Central memory CD8-positive, alpha-beta T cell (primary cell): Measurements from ENCODE around the gene BAIAP2L2.

Experiments
- ATAC-seq: fragments of 150-1000 bp; cut with Tn5 transposase; replicated peaks from 2 replicates; pipeline ENCODE4 v1.10.0; 2022; ENCODE audit warnings: mild to moderate bottlenecking, moderate FRiP score, moderate number of reproducible peaks; ENCODE audit not compliant: poor library complexity, severe bottlenecking; ENCODE audit errors: extremely low read depth
- DNase-seq, 2 donors: peaks; one replicate each; pipeline ENCODE4 v3.0.0; 2021; ENCODE audit warnings: low spot score in 2 of 2
- H3K27ac Mint-ChIP-seq: one replicate; pipeline ENCODE4 v1.8.0; 2022; ENCODE audit warnings: low read depth, mild to moderate bottlenecking, moderate library complexity, mixed read lengths
- H3K27me3 Mint-ChIP-seq: one replicate; pipeline ENCODE4 v1.8.0; 2022; ENCODE audit warnings: mixed read lengths
- H3K36me3 Mint-ChIP-seq: one replicate; pipeline ENCODE4 v1.8.0; 2022; ENCODE audit warnings: mild to moderate bottlenecking, moderate library complexity, mixed read lengths; ENCODE audit not compliant: insufficient read depth
- H3K4me1 Mint-ChIP-seq: one replicate; pipeline ENCODE4 v1.8.0; 2022; ENCODE audit warnings: mixed read lengths
- H3K4me3 Mint-ChIP-seq: one replicate; pipeline ENCODE4 v1.8.0; 2022; ENCODE audit warnings: mild to moderate bottlenecking, moderate library complexity, mixed read lengths
- H3K9me3 Mint-ChIP-seq: one replicate; pipeline ENCODE4 v1.8.0; 2022; ENCODE audit warnings: mixed read lengths

Gene BAIAP2L2

DNA sequence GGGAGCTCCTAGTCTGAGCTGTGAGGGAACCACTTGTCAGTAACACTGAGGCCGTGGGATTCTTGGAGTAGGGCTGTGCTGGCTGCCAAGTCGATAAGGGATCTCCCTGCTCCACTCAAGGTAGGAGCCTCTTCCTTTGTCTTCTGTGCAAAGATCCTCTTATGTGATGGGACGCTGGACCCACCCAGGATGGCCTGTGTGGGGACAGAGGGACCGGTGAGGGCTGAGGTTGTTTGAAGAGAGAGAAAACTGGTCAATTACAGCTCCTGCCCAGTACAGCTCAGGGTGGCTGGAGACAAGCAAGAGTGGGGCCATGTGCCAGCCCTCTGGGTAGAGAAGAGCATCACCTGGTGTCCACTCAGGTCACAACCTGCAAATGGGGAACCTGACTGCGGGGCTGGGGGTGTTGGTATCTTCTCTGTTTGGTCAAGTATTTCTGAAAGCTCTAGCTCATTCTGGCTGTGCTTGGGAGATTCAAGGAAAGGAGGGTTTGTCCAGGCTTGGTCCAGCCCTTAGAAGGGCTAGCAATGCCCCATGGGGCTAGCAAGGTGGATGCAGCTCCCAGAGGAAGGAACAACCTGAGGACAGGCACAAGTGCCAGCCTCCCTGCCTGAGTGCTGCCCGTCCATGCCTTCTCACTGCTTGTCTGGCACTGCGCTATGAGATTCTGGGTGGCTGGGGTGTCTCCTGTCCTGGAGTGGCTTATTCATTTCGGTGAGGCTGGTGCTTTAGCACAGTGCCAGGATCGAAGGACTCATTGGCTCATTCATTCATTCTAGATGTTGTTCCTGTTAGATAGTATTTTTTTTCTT is 27.6 kb upstream of the BAIAP2L2 start:
- H3K36me3 Mint-ChIP-seq = peaks cover 27% of the 10 kb centered on the region
- no peak for DNase-seq
- H3K4me1 Mint-ChIP-seq = peaks cover 8% of the 10 kb centered on the region
- ATAC-seq = no peak
- no peak overlapping the region for H3K27ac Mint-ChIP-seq
- no peaks in the 10 kb centered on the region for H3K27me3 Mint-ChIP-seq
- no peaks in the 10 kb centered on the region for H3K9me3 Mint-ChIP-seq
- no peak overlapping the region for H3K4me3 Mint-ChIP-seq

GRCh38 chr22:38136607-38137006 is 26.1 kb upstream of the BAIAP2L2 start:
- no peak overlapping the region for H3K27ac Mint-ChIP-seq
- no peaks in the 10 kb centered on the region for H3K4me1 Mint-ChIP-seq
- H3K36me3 Mint-ChIP-seq = peaks cover 27% of the 10 kb centered on the region
- no peak for ATAC-seq
- no peak overlapping the region for H3K4me3 Mint-ChIP-seq
- no peaks in the 10 kb centered on the region for H3K9me3 Mint-ChIP-seq
- no peaks in the 10 kb centered on the region for H3K27me3 Mint-ChIP-seq
- no peak for DNase-seq

- DNase-seq (no peak), ATAC-seq (no peak)
- Mint-ChIP-seq H3K36me3 (peaks cover 25% of the 10 kb centered on the region), H3K9me3 (no peaks in the 10 kb centered on the region), H3K4me1 (no peaks in the 10 kb centered on the region), H3K4me3 (no peak overlapping the region), H3K27ac (no peak overlapping the region), H3K27me3 (no peaks in the 10 kb centered on the region)
Observed at GRCh38 chr22:38135133-38135706, 24.7 kb upstream of the BAIAP2L2 start.

DNA sequence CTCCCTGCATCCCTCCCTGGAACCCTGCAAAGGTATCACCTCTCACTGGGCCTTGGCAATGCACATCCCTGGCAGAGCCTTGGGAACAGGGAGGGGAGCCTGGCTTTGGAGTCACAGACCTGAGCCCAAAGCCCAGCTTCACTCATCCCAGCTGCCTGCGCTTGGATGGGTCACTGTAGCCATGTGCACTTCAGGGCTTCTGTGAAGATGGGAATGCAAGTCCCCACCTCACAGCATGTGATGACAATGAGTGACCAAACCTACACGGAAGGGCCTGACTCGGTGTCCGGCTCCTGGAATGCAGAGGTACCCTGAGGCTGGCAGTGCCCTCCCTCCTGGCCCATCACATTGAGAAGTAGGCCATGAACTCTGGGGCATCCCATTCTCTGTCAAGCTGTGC is 22.8 kb upstream of the BAIAP2L2 start:
- ATAC-seq = no peak
- Mint-ChIP-seq H3K27me3 (no peaks in the 10 kb centered on the region), H3K36me3 (peaks cover 20% of the 10 kb centered on the region), H3K27ac (no peak overlapping the region), H3K9me3 (no peaks in the 10 kb centered on the region), H3K4me3 (no peak overlapping the region), H3K4me1 (no peaks in the 10 kb centered on the region)
- DNase-seq = no peak

DNA sequence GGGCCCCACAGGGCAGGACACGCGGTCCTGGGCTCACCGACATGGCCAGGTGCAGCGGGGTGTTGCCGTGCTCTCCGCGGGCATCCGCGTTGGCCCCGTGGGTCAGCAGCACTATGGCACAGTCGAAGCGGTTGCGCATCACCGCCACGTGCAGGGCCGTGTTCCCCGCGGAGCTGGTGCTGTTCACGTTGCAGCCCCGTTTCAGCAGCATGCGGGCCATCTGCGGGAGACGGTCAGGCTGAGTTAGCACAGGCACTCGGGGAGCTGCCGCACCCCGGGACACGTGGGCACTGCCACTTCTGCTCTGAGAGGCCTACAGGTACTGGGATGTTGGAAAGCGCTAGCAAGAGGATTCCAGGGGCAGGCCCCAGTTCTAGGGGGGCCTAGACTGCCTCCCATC is 22.3 kb upstream of the BAIAP2L2 start:
- Mint-ChIP-seq H3K27ac (no peak overlapping the region), H3K36me3 (peaks cover 20% of the 10 kb centered on the region), H3K9me3 (no peaks in the 10 kb centered on the region)

GRCh38 chr22:38132136-38132535 is 21.7 kb upstream of the BAIAP2L2 start:
- no peak overlapping the region for H3K27ac Mint-ChIP-seq
- H3K9me3 Mint-ChIP-seq = no peaks in the 10 kb centered on the region
- DNase-seq (no peak), ATAC-seq (no peak)
- no peak overlapping the region for H3K4me3 Mint-ChIP-seq
- H3K27me3 Mint-ChIP-seq = no peaks in the 10 kb centered on the region
- no peaks in the 10 kb centered on the region for H3K4me1 Mint-ChIP-seq
- peaks cover 18% of the 10 kb centered on the region for H3K36me3 Mint-ChIP-seq

More for the DNA sequence above, 22.3 kb upstream of the BAIAP2L2 start:
- H3K4me1 Mint-ChIP-seq = no peaks in the 10 kb centered on the region
- DNase-seq (no peak), ATAC-seq (no peak)
- no peak overlapping the region for H3K4me3 Mint-ChIP-seq
- no peaks in the 10 kb centered on the region for H3K27me3 Mint-ChIP-seq

- ATAC-seq (no peak), DNase-seq (no peak)
- Mint-ChIP-seq H3K27ac (no peak overlapping the region), H3K36me3 (peaks cover 16% of the 10 kb centered on the region), H3K27me3 (no peaks in the 10 kb centered on the region), H3K4me1 (no peaks in the 10 kb centered on the region), H3K9me3 (no peaks in the 10 kb centered on the region), H3K4me3 (no peak overlapping the region)
Observed at GRCh38 chr22:38131399-38131798, 20.9 kb upstream of the BAIAP2L2 start.

DNA sequence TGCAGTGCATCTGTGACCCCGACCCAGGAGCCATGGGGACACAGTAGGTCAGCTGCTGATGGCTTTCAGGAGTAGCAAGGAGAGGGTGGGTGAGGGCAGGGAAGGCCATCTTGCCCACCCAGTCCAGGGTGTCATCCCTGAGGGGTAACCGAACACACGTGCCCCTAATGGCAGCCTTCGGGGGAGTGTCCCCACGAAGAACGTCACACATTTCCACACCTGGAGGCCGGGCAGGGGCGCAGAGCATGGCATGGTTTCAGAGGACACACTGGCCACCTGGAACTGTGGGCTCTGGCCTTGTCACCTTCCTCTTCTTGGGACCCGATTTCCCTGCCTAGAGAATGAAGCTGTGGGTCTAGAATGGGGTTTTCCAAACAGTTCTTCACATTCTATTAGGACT is 19.4 kb upstream of the BAIAP2L2 start:
- no peak for ATAC-seq
- H3K4me3 Mint-ChIP-seq = no peak overlapping the region
- DNase-seq = no peak
- H3K9me3 Mint-ChIP-seq = no peaks in the 10 kb centered on the region
- no peaks in the 10 kb centered on the region for H3K4me1 Mint-ChIP-seq
- H3K36me3 Mint-ChIP-seq = peaks cover 15% of the 10 kb centered on the region
- no peak overlapping the region for H3K27ac Mint-ChIP-seq
- no peaks in the 10 kb centered on the region for H3K27me3 Mint-ChIP-seq

- H3K27ac Mint-ChIP-seq = no peak overlapping the region
- peaks cover 12% of the 10 kb centered on the region for H3K36me3 Mint-ChIP-seq
- ATAC-seq (no peak), DNase-seq (no peak)
- peaks cover 5% of the 10 kb centered on the region for H3K4me1 Mint-ChIP-seq
- H3K9me3 Mint-ChIP-seq = no peaks in the 10 kb centered on the region
- H3K27me3 Mint-ChIP-seq = no peaks in the 10 kb centered on the region
- H3K4me3 Mint-ChIP-seq = no peak overlapping the region
Observed at GRCh38 chr22:38129021-38129420, 18.5 kb upstream of the BAIAP2L2 start.

GRCh38 chr22:38127869-38128268 is 17.4 kb upstream of the BAIAP2L2 start:
- DNase-seq = no peak
- Mint-ChIP-seq H3K4me3 (no peak overlapping the region), H3K27ac (no peak overlapping the region), H3K36me3 (peaks cover 12% of the 10 kb centered on the region), H3K9me3 (no peaks in the 10 kb centered on the region), H3K4me1 (peaks cover 7% of the 10 kb centered on the region), H3K27me3 (no peaks in the 10 kb centered on the region)
- no peak for ATAC-seq

- H3K36me3 Mint-ChIP-seq = peaks cover 12% of the 10 kb centered on the region
- DNase-seq (no peak), ATAC-seq (no peak)
- no peaks in the 10 kb centered on the region for H3K27me3 Mint-ChIP-seq
- peaks cover 10% of the 10 kb centered on the region for H3K4me1 Mint-ChIP-seq
- H3K27ac Mint-ChIP-seq = no peak overlapping the region
- H3K9me3 Mint-ChIP-seq = no peaks in the 10 kb centered on the region
- H3K4me3 Mint-ChIP-seq = no peak overlapping the region
Observed at GRCh38 chr22:38126928-38127668, 16.6 kb upstream of the BAIAP2L2 start.

GRCh38 chr22:38125751-38126201 is 15.3 kb upstream of the BAIAP2L2 start:
- Mint-ChIP-seq H3K4me3 (no peak overlapping the region), H3K4me1 (peaks cover 10% of the 10 kb centered on the region), H3K27me3 (no peaks in the 10 kb centered on the region), H3K27ac (no peak overlapping the region), H3K36me3 (peaks cover 8% of the 10 kb centered on the region), H3K9me3 (no peaks in the 10 kb centered on the region)
- DNase-seq (no peak), ATAC-seq (no peak)
